Body of pancreas (tissue), 4 donors: ENCODE data around the gene NCAM2. TPM values are rescaled to one million over a fixed set of nuclear protein-coding genes. Genes with fewer than 3 reads are reported as not detected.

Experiments used
- ATAC-seq: fragments of 150-250 bp; one replicate; pipeline ENCODE4 v1.9.1; 2016
- DNase-seq, 4 donors: peaks; one replicate each; pipeline ENCODE4 v3.0.0-alpha.2; 2019
- H3K27ac ChIP-seq, 4 donors: fragments of 200-600 bp; sonication (generic); 1 replicate in 3 of 4; 2 replicates in 1 of 4; pipeline versions ENCODE4 v1.5.1 to v1.6.1; 2016 to 2019; ENCODE audit warnings: mild to moderate bottlenecking in 1 of 4, mixed read lengths in 1 of 4, moderate library complexity in 1 of 4
- H3K27me3 ChIP-seq, 2 donors: fragments of 200-600 bp; sonication (generic); one replicate each; pipeline ENCODE4 v1.6.0; 2016; ENCODE audit warnings: mild to moderate bottlenecking in 1 of 2
- H3K36me3 ChIP-seq, 2 donors: fragments of 200-600 bp; sonication (generic); replicated peaks in 1 of 2; 2 replicates each; pipeline ENCODE4 v1.5.1; 2016; ENCODE audit warnings: low read depth in 2 of 2; ENCODE audit not compliant: insufficient read depth in 1 of 2
- H3K4me1 ChIP-seq: fragments of 200-600 bp; sonication (generic); one replicate; pipeline ENCODE4 v1.6.0; 2016
- H3K4me3 ChIP-seq, 2 donors: fragments of 200-600 bp; sonication (generic); 1 replicate in 1 of 2; 2 replicates in 1 of 2; pipeline ENCODE4 v1.5.1; 2016 to 2019
- H3K9me3 ChIP-seq, 3 donors: fragments of 200-600 bp; sonication (generic); 1 replicate in 2 of 3; 2 replicates in 1 of 3; pipeline ENCODE4 v1.5.1; 2016
- POLR2A ChIP-seq, 3 donors: fragments of 450-650 bp; IDR thresholded peaks; one replicate each; pipeline ENCODE4 v1.6.1; 2016; ENCODE audit warnings: antibody characterized with exemption in 3 of 3, mild to moderate bottlenecking in 2 of 3
- WGBS, 2 donors: methylation state at CpG; one replicate each; pipeline ENCODE4 v1.1.5; 2017; 5-methylcytosine and 5-hydroxymethylcytosine counted together
- intact Hi-C: fragments of 100-400 bp; cut with DNase I; formaldehyde crosslinking; loops from one replicate; pipeline ENCODE4 v1.15.1; 2023
- total RNA-seq, 2 donors: library from RNA; depleted of rRNA; stranded (reverse); fragments of >200 nt; gene quantifications; one replicate each; pipeline ENCODE4 v1.1.0, GENCODE V29; 2016
- TF ChIP-seq, protein P1 (sequence below), 7 experiments: fragments of 450-650 bp in 4 of 7; fragments of 200-600 bp in 3 of 7; sonication (generic) in 3 of 7; IDR thresholded peaks; one replicate each; pipeline ENCODE4 v1.5.1; 2016 to 2019; ENCODE audit warnings: antibody characterized with exemption in 7 of 7

Gene NCAM2
- total RNA-seq, 2 donors from 2014 or later = under 0.01 to 0.26 TPM

DNA sequence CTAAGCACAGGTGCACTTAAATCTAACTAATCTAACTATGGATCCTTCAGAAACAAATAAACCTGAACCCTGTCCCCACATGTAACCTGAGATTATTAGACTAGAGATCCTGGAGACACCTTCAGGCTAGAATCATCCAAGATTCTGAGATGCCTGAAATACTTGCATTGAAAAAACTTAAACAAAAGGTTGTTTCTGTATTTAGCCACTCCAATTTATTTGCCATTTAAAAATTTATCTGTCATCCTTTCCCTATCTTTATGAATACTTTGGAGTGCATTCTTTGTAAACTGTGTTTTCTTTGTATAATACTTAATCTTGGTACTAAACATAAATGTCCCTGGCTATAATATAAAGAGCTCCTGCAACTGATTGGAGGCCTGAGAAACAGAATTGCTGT is 270.7 kb downstream of the NCAM2 start:
- no peak overlapping the region for H3K27ac ChIP-seq
- no peak for DNase-seq
- intact Hi-C loops = no loop called here
- H3K27me3 ChIP-seq = no peaks in the 10 kb centered on the region
- H3K4me1 ChIP-seq = no peaks in the 10 kb centered on the region
- H3K4me3 ChIP-seq = no peak overlapping the region
- no peaks in the 10 kb centered on the region for H3K36me3 ChIP-seq
- no peaks in the 10 kb centered on the region for H3K9me3 ChIP-seq
- ATAC-seq = no peak
- no peak for TF ChIP-seq POLR2A (IDR thresholded peaks at IDR 0.05)
- TF ChIP-seq, protein P1, sequence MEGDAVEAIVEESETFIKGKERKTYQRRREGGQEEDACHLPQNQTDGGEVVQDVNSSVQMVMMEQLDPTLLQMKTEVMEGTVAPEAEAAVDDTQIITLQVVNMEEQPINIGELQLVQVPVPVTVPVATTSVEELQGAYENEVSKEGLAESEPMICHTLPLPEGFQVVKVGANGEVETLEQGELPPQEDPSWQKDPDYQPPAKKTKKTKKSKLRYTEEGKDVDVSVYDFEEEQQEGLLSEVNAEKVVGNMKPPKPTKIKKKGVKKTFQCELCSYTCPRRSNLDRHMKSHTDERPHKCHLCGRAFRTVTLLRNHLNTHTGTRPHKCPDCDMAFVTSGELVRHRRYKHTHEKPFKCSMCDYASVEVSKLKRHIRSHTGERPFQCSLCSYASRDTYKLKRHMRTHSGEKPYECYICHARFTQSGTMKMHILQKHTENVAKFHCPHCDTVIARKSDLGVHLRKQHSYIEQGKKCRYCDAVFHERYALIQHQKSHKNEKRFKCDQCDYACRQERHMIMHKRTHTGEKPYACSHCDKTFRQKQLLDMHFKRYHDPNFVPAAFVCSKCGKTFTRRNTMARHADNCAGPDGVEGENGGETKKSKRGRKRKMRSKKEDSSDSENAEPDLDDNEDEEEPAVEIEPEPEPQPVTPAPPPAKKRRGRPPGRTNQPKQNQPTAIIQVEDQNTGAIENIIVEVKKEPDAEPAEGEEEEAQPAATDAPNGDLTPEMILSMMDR (IDR thresholded peaks at IDR 0.05) = no peak

GRCh38 chr21:21279193-21279901 is 281.1 kb downstream of the NCAM2 start:
- TF ChIP-seq, protein P1 (IDR thresholded peaks at IDR 0.05) = no peak
- no peak for TF ChIP-seq POLR2A (IDR thresholded peaks at IDR 0.05)
- H3K27ac ChIP-seq = no peak overlapping the region
- H3K4me1 ChIP-seq = no peaks in the 10 kb centered on the region
- H3K4me3 ChIP-seq = no peak overlapping the region
- no peaks in the 10 kb centered on the region for H3K36me3 ChIP-seq
- intact Hi-C loops = no loop called here
- WGBS, 2 donors = 57 to 60% methylated on average over 13 of the region's 13 CpGs
- ATAC-seq = no peak
- no peaks in the 10 kb centered on the region for H3K9me3 ChIP-seq
- no peaks in the 10 kb centered on the region for H3K27me3 ChIP-seq
- DNase-seq = no peak

DNA sequence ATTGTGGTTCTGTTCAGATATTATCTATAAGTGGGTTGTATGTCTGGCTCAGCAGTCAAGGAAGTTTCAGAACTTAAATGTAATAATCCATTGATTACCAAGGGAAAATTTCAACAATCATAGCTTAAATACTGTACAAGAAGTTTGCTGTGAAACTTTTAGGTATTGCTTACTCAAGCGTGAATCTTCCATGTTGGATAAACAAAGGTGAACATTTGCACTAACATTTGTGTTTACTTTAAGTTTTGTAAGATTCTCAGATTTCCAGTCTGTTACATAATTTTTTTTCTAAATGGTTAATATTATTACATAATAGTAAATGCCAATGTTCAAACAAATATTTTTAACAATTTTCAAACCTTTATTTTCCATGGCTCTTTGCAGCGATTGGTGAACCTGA is 285.6 kb downstream of the NCAM2 start:
- intact Hi-C loops = no loop called here
- TF ChIP-seq, protein P1 (IDR thresholded peaks at IDR 0.05) = no peak
- TF ChIP-seq POLR2A (IDR thresholded peaks at IDR 0.05) = no peak
- no peak for ATAC-seq
- no peak for DNase-seq
- WGBS, 2 donors = 73 to 75% methylated on average over 2 of the region's 2 CpGs
- Histone ChIP-seq H3K4me1 (no peaks in the 10 kb centered on the region), H3K9me3 (no peaks in the 10 kb centered on the region), H3K36me3 (no peaks in the 10 kb centered on the region), H3K4me3 (no peak overlapping the region), H3K27ac (no peak overlapping the region), H3K27me3 (no peaks in the 10 kb centered on the region)

- no peaks in the 10 kb centered on the region for H3K36me3 ChIP-seq
- H3K9me3 ChIP-seq = no peaks in the 10 kb centered on the region
- TF ChIP-seq, protein P1 (IDR thresholded peaks at IDR 0.05) = no peak
- no peak for TF ChIP-seq POLR2A (IDR thresholded peaks at IDR 0.05)
- DNase-seq (no peak), ATAC-seq (no peak)
- intact Hi-C loops = no loop called here
- no peaks in the 10 kb centered on the region for H3K27me3 ChIP-seq
- H3K4me3 ChIP-seq = no peak overlapping the region
- H3K4me1 ChIP-seq = no peaks in the 10 kb centered on the region
- no peak overlapping the region for H3K27ac ChIP-seq
- 47 to 59% methylated on average over 4 of the region's 4 CpGs for WGBS, 2 donors
Observed at GRCh38 chr21:21286170-21286798, 288.1 kb downstream of the NCAM2 start.

DNA sequence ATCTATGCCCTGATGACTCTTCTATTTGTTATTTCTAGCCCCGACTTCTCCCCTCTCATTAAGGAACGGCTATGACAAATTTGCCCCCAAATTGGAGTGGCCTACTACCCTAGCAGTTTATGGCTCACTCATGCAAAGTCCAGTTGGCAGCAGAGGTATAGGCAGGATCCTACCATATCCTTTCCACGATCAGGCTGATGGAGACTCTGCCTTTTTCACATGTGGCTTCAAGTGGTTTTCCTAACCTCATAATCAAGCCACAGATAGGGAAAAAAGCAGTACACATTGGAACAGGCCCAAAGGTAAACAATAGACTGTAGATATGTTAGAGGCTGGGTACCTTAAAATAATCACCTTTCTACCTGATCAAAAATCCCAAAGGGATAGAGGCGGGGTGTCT is 292.5 kb downstream of the NCAM2 start:
- no peak overlapping the region for H3K27ac ChIP-seq
- DNase-seq = no peak
- no peaks in the 10 kb centered on the region for H3K27me3 ChIP-seq
- WGBS, 2 donors = 54 to 66% methylated on average over 4 of the region's 4 CpGs
- H3K9me3 ChIP-seq = no peaks in the 10 kb centered on the region
- no peak overlapping the region for H3K4me3 ChIP-seq
- no peaks in the 10 kb centered on the region for H3K36me3 ChIP-seq
- TF ChIP-seq POLR2A (IDR thresholded peaks at IDR 0.05) = no peak
- TF ChIP-seq, protein P1 (IDR thresholded peaks at IDR 0.05) = no peak
- ATAC-seq = no peak
- intact Hi-C loops = no loop called here
- no peaks in the 10 kb centered on the region for H3K4me1 ChIP-seq
